Fibroblast of upper back skin (primary cell): ENCODE results near the gene IFNK.

Source experiments
- DNase-seq: peaks from one replicate; pipeline ENCODE4 v3.0.0-alpha.2; 2013

The IFNK gene

DNA sequence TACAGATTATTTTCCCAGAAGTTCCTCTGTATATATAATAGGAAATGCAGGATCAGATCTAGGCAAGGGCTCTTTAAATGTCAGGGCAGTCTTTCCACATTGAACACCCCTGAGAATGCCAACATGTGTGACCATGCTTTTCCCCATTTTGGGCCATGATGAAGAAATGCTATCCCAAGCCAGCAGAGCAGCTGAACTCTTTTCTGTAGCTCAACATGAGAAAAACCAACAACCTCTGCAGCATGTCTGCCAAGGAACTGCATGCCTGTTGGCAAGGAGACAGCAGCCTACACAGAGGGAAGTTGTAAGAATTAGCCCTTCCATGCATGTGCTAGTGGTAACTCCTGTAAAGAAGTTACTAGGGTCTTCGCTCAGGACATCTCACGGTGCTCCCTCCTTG, 9.5 kb upstream of the IFNK start:
- DNase-seq = no peak

DNA sequence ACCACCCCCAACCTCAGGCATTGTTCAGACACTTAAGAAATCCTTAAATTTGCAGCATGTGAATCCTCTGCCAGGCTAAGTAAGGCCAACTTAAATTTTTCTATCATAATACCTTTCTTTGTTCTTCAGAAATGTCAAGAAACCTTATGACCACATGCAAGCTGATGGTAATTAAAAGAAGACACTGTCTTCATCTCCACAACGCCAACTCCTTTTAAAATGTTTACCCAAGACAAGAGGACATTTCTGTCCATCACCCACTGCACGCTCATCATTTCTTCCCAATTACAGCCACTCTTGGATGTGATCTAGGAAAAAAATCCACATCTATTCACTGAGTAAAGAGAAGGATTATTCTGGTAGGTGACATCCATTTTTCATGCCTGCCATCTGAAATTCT, 6.1 kb upstream of the IFNK start:
- no peak for DNase-seq

DNA sequence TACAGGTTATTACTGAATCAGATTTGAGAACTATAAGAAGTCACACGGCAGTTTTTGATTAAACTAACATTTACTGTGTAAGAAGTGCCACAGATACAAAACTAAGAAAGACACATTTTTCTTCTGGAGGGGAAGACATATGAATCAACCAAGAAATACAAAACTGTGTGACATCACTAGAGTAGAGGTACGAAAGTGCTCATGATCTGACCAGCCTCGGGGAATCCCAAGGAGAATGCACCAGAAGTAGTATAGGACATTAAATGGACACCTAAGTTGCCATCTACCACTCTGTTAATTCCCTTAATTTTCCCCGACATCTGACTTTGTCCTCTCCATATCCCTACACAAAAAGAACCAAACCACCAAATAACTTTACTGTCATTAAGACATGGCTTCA, 5.3 kb upstream of the IFNK start:
- no peak for DNase-seq

DNA sequence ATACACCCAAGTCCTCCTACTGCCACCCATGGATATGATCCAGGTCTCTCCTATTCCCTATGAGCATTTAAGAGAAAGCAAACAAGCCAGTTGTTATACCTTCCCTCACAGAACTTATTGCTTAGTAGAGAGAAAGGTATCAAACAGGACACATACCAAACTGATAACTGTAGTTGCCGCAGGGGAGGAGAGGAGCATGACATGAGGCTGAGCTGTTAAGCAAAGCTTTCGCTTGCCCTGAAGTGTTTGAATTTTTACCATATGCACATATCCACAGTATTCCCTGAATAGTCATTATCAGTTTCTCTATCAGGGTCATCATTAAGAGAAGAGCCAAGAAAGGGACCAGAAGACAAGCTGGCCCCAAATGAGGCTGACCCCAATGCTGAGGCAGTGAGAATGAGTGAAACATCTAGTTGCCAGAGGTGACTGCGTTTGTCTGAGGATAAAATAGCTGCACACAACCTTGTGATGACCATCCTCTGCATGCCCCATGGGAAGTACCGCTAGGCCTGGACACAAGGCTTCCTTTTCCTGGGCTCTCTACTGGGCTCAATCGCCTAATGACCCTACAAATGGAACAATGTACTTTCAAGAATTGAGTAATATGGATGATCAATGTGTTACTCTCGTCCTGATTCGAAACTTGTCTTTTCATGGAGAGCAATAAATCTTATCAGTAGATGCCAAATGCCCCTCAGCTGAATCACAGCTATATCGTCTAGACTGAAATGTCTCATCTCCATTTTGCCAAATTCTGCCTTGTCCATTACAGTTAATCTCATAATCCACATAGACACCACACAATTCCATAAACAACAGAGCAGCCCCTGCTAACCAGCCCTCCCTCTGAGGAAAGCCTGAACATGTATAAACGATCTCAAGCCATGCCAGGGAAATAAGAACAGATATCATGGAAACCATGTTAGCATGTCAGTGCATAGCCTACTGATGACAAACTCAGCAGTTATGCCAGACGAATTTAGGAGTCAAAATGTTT, 4.3 kb upstream of the IFNK start:
- DNase-seq = peak; percentile 60

DNA sequence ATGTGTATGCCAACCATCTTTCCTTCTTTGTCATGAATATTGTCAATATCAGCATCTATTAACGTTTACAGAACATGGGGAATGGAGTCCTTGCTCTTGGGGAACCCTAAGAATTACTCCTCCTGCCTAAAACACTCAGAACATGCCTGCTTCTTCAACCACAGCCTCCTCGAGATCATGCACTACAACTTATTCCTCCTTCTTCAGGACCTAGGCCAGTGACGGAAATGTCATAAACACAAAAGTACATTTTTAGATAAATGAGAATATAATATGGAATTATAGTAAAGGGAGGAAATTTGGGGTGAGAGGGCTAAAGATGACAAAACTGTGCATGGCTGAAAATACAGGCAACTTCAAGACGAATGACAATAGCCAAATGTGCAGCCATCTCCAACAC, 3.1 kb upstream of the IFNK start:
- DNase-seq = no peak

DNA sequence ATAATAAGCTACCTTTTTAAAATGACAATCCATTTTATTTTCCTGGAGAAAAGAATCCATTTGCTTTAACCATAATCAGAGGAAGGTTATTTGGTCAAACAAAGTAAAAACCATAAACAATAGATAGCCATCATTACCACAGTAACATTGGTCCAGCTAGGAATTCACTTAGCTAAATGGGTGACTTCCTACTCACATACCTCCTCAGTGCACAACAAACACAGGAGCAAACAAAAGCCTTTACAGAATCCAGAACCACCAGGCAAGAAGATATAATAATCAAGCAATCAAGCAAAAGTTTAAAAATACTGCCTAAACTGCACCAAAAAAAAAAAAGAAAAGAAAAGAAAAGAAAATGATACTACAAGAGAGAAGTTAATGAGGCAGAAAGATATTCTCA, 949 bp upstream of the IFNK start:
- DNase-seq = no peak

DNA sequence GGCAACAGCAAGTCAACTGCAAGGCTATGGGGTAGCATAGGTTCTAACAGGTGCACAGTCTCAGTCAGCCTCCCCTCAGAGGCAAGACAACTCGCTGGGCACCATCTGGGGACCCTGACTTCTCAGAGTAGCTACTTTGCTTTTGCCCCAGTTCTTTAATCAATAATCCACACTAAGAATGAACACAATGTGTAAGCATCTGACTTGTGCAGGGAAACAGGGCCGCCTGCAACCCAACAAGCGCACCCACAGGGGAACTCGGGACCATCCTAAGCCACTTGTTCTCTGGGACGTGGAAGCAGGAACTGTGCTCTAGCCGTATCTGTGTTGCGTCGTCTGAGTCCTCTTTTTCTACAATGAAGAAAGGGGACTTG, 3.6 kb downstream of the IFNK start:
- no peak for DNase-seq

DNA sequence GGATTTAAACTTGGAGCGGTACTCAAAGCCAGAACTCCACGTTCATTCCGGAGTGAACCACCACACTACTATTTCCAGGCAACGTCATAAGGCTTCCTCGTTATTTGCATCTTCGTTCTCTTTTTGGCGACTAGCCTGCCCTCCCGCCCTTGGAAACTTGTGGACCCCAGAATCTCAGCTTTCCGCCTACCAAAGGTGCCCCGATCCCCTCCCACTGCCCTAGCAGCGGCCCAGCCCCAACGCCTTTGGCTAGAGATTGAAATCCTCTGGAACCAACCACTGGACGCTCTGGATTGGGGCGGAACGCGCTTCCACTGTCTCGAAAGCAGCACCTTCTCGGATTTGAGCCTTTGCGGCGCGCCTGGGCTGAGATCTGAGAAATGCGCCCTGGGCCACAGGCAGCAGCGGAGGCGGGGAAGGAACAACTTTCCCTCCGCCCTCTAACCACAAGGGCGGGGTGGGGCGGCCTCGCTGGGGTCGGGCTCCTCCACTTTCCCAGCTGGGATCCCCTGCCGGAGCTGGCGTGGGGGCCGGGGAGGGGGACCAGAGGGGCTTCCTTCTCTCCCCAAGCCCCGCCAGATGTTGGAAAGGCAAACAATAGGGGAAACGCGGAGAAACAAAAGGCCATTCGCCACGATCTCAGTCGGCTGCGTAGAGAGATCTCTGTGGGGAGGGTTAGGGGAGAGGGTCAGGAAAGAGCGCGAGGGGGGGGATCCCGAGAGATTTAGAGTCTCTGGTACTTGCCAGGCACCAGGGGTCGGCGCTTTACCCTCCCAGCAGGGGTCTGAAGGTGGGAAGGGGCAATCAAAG, 4.2 kb downstream of the IFNK start:
- DNase-seq = peak; percentile 23

DNA sequence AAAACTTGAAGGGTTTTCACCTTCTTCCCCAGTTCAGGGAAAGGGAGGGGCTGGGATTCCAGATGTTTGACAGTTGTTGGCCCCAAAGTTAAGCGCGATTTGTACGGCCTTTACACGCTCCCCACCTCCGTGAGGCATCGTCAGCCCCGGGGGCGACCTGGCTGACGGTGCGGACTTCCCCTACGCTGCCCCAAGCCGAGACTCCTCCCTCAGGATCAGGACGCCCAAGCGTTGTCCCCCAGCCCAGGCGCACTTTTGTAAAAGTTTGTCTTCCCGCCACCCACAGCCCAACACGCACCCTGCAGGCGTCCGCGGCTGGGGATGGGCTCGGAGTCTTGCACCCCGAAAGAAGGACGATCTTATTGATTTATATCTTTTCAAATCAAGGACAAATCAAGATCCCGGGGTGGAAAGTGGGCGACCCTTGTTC, 4.8 kb downstream of the IFNK start:
- DNase-seq = no peak

DNA sequence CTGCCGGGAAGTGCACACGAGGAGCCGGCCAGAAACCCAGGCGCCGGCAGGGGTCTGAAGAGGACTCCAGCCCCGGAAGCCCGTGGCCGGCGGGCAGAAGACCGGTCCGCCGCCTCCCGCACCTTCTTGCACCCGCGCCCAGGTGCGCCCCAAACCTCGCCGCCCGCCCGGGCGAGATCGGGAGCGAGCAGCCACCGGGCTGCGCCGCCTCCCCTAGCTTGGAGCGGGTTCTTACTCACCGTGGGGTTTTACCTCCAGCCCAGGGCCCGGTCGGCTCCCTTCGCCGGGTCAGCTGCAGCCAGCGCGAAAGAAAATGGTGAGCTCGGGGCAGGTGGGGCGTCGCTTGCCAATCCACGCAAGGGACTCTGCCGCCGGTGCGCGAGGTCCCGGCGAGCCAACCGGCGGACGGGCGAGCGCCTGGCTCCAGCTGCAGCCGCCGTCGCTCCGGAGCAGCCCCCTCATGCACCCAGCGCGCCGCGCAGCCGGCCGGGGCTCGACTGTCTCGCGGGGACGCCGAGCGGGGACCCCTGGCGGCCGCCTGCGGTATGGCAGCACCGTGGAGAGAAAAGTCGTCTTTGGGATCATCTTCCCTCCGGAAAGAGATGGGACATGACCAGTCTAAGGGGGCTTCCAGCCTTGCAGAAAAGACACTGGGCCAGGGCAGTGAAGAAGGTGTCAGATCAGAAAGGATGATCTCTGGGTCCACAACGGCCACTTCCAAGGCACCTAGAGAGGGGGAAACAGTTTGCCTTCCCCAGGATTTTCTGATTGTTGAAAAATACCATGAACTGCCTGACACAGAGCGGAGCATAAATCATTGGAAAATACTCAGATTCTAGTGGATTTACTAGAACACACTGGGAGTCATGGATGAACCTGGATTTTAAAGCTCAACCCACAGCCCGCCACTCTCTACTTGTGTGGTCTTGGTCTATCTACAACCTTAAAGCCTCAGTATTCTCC, 5.5 kb downstream of the IFNK start, which contains the start of gene MOB3B:
TSS of gene MOB3B (minus strand) at position 499 of the 963 bp plus-strand sequence. CDS start 74,264 bp downstream, outside the sequence.
- DNase-seq = peak; percentile 62

DNA sequence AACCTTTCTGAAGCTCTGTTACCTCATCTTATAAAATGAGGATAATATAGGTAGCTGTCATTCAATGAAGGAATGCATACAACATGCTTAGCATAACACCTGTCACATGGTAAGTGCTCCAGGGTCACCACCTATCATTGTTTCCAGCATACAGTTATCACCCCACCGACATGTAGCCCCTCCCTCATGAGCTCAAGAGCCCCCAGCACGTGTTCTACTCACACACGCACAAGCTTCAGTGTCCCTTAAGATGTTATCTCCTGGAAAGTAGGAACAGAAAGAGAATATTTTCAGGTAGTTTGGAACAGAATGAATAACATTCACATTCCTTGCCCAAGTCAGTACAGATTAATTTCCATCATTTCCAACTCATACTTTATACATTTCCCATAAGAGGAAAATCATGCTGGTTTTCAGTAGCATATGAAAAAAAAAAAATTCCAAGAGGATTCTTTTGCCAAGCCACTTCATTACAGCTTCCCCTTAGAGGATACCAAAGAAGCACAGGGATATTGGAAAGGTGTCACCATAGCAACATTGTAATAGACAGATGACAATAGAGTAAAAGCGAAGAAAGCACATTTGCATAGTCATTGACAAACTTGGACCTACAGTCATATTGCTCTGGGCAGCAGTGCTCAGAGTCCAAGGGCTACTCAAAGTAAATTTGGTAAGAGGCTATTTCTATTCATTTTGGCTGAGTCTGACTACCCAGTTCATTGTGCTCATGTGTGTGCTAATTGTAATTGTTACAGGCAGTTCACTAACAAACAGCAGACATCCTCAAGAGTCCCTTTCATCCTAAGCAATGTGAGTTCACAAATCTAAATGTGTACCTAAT, 7.0 kb downstream of the IFNK start:
- DNase-seq = no peak

DNA sequence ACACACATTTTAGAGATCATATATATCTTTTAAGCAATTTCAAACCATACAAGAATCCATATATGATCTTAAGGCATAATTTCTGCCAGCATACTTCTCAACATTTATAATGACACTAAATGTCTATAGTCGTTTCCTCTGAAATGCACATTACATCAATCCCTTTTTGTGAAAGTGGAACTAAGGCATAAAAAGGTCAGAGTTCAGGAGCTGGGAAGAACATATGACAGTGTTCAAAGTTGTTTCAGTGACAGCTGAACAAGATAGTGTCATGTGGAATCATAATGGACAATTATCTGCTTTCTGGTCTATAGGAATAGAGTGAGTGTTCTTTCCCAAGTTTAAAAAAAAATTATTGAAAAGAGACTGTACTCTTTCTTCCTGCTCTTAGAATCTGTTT, 8.0 kb downstream of the IFNK start:
- no peak for DNase-seq

DNA sequence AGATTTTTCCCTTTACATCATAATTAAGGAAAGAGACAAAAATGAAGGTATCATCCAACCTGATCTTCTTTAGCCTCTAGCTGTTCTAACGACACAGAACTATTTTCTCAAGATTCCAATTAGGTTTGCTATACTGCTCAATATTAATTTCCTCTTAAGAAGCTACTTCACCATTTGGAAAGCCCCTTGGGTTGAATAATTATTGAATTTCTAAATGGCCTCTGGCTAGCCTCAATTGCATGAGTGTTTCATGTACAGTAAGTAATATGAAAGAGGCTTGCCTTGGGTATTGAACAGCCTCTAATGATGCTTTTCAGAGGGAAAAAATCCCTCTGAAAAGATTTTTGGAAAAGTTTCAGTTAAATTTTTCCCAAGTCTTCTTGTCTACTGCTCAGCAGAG, 9.2 kb downstream of the IFNK start:
- no peak for DNase-seq

DNA sequence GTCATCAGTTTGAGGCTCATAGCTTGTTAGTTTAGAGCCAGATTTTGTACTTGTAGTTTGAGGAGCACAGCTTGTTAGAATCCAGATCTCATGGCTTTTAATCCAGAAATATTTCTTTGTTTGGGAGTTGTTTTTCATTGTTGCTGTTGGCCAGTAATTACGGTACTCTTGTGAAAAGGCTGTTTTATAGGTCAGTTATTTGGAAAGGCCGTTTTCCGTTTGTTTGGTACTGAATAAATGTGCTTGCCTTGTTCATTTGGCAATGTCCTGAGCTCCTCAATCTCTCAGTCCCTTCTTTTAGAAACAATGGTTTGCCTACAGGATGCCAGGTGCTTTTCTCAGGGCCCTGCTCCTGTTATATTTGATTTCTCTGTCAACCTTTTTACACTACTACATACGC, 10.0 kb downstream of the IFNK start:
- no peak for DNase-seq

DNA sequence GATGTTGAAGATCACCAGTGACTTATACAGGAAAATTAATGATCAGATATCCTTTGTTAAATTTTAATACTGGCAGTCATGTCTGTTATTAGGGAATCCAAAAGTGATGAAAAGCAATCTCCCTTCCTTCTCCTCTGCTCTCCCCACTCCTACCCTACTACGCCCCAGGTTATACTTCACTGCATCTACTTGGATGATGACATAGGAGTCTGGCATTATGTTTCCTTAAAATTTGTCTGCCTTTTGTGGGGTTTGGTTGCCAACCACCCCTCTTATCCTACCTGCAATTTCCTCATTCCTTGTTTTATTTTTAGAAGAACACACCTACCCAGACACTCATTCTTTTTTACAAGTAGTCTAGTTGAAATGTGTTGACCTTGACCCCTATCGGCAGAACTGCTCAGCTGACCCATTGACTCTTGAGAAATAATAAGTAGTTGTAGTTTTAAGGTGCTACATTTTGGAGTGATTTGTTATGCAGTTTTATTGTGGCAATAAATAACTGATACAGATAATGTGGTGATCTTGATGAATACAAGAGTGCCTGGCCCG, 10.6 kb downstream of the IFNK start:
- DNase-seq = no peak

DNA sequence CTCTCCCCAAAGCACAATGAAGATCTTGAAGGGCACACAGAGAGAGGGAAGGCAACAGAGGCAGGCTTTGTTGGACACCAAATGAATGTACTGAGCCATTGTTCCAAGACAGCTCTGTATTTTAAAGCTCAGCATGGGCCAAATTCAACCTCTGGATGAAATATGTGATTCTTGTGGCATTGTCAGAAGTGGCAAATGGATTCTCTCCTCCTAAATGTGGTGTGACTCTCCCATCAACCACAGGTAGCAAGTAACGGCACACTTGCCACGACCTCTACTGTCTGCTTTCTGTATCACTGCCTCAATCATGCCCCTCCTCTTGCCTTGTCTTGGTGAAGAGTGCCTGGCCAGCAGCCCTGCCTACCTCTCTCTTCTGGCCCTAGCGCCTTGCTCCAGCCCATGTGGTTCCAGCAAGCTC, 11.6 kb downstream of the IFNK start:
- no peak for DNase-seq

DNA sequence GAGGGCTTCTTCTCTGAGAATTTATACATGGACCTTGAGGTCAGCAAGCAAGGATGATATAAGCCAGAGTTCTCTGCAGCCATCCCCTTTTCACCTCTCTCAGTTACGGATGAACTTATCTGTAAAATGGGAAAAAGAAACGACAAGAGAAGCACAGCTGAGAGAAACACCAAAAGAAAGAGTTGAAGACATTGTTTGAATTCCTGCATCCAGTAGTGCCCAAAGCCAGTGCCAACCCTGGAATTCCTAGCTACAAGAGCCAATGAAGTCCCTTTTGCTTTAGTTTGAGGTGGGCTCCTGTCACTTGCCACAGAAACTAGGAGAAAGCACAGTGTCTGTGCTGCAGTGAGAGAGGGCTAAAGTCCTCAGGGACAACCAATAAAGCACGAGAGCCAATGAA, 12.1 kb downstream of the IFNK start:
- no peak for DNase-seq

DNA sequence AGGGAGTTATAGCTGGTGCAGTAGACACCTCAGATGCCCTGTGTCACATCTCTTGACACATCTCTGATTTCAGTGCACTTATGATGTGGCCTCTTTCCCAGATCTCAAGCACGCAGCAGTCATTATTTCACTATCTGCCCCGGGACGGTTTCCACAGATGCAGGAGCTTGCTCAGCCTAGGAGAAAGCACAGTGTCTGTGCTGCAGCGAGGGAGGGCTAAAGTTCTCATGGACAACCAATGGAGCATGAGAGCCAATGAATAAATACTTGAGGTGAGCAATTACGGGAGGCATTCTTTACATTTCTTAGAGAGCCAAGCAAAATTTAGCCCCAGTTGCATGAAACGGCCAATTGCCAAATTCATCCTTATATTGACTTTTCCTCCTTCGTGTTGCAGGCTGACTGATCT, 12.9 kb downstream of the IFNK start:
- peak; percentile 14 for DNase-seq

DNA sequence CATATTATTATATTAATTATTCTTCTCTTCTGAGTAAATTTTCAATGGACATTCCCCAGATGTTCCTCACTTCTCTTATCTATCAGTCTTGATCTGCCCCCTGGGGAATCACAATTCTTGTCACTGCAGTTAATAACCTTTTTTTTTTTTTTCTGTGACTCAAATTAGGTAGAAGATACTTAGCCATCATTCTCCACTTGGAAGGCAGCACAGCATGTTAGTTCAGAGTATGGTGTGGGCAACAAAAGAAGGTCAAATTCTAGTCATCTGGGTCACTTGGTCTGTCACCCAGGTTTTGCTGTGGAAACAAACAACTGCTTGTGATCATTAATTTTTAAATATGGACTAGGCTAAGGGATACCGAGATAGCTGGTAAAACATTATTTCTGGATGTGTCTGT, 13.7 kb downstream of the IFNK start:
- no peak for DNase-seq

DNA sequence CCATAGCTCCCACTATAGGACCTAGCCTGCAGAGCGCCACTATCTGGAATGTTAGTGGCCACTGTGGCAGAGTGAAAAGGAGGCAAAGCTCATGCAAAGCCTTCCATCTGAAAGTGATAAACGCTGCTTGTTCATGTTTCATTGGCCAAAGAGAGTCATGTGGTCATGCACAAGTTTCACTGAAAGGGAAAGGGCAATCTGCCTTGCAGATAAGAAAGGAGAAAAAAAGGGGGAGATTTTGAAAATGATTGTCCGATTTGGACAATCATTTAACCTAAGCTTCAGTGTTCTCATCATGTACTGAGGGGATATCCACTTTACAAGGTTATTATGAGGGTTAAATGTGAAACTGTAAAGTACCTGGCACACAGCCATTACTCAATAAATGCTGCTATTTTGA, 14.6 kb downstream of the IFNK start:
- no peak for DNase-seq
